NCI-H146 treated with DMSO at 0.1 percent for 48 hours (cell line): ENCODE data around the gene CMTM5.
"Not testable (repeated sequence)": the region's sequence is repeated elsewhere in the genome, so short reads cannot be mapped to it uniquely, and the experiment has no call there.

ENCODE experiments used
- DNase-seq: peaks from one replicate; lab custom pipeline; 2025; ENCODE audit not compliant: unreplicated experiment; lab: John Stamatoyannopoulos, UW

The CMTM5 gene

GRCh38 chr14:23396126-23396525 lies 19.3 kb downstream of the CMTM5 start:
- DNase-seq, result no peak

GRCh38 chr14:23396781-23397407 lies 20.0 kb downstream of the CMTM5 start:
- DNase-seq, result no peak

DNA sequence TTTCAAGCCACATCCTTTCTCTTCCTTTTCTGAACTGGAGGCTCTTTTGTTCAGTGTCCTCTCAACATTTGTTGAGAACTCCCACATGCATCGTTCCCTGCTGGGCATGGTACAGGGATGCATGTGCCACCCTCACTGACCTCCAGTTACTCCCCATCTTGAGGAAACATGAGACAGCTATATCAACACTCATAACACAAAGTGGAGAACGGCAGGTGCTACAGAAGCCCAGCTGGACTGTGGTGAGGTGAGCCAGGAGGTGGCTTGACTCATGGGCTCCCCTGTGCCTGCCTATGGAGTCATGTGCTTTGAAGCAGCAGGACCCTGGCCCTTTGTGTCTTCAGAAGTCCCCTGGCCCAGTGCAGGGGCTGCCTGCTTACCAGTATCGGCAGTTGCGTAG lies 21.5 kb downstream of the CMTM5 start:
- DNase-seq, result peak; percentile 35

DNA sequence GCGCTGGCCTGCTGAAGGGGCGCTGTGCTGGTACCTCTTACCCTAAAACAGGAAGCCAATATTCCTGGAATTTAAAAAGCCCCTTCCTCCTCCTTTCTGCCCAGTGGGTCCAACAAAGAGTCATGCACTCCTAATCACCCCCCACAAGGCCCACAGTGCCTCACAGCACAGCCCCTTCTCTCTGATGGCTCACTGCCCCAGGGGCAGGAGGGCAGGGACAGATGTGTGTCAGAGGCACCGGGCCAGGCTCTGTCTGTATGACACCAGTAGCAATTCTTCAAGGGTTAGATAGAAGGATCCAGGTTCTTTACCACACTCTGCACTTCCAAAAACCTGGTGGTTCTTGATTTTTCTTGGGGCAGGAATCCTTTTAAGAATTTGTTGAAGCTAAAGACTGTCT lies 22.3 kb downstream of the CMTM5 start:
- no peak for DNase-seq

- DNase-seq, result no peak
Measured at GRCh38 chr14:23399591-23399990, 22.7 kb downstream of the CMTM5 start.

DNA sequence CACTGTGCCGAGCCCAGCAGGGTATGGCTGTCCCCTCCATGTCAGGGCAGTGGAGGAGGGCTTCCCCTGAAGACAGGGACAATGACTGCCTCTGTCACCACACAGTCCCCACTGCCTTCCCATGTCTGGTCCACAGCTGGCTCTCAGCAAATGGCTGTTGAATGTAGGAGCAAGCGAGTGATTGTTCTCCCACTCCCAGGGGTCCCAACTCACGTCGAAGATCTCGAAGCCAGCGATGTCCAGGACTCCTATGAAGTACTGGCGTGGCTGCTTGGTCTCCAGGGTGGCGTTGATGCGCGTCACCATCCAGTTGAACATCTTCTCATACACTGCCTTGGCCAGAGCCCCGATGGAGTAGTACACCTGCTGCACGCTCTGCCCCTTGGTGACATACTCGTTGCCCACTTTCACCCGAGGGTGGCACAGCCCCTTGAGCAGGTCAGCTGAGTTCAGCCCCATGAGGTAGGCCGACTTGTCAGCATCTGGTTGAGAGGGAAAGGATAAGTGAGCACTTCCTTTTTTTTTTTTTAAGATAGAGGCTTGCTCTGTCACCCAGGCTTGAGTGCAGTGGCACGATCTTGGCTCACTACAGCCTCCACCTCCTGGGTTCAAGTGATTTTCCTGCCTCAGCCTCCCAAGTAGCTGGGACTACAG lies 23.8 kb downstream of the CMTM5 start:
- DNase-seq, result not testable (repeated sequence)

DNA sequence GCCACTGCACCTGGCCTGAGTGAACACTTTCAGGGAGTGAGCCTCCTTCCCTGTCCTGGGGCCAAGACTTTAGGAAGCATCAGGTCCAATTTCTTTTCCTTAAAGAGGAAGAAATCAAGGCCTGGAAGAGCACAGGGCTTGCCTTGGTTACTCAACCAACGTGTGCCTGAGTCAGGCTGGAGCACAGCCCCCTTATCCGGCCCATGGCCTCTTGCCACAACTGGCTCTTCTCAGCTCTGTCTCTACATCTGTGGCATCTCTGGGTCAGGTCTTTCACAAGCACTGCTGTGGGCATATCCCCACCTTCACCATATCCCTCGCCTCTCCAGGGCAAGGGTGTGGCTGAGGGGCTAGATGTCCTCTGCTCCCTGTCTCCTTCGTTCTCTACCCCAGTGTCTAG lies 24.4 kb downstream of the CMTM5 start:
- DNase-seq, result no peak

DNA sequence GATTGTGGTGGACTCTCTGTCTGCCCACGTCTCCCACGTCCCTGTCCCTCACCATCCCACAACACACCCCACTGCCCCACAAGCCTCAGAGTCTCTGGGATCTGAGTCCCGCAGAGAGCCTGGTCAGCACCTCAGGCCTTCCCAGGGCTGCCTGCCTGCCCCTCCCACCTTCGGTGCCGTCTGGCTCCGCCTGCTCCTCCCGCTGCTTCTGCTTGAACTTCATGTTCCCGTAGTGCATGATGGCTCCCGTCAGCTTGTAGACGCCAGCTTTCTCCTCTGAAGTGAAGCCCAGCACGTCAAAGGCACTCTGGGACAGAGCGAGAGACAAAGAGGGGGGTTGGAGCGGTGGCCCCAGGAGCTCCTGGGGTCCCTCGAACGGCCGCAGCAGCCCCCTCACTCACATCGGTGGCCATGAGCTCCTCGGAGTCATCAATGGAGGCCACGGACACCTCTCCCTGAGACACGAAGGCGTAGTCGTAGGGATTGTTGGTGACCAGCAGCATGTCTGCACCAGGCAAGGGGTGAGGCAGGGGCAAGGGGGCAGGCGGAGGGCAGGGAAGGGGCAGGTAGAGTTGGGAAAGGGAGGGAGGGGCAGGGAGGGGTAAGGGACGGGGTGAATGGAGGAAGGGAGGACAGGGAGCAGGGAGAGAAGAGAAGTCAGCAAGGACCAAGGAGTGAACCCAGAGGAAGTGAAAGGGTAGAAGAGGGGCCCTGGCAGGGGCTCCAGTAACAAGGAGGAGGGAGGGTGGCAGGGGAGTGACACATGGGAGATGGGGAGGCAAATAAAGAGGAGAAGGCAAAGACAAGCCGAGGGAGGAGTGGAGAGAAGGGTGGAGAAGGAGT lies 25.7 kb downstream of the CMTM5 start:
- DNase-seq, result no peak

- no peak for DNase-seq
Measured at GRCh38 chr14:23403139-23403438, 26.2 kb downstream of the CMTM5 start.

- DNase-seq, result no peak
Measured at GRCh38 chr14:23403908-23404307, 27.1 kb downstream of the CMTM5 start.

- no peak for DNase-seq
Measured at GRCh38 chr14:23404331-23404900, 27.6 kb downstream of the CMTM5 start.

GRCh38 chr14:23405096-23405495 lies 28.2 kb downstream of the CMTM5 start:
- no peak for DNase-seq

DNA sequence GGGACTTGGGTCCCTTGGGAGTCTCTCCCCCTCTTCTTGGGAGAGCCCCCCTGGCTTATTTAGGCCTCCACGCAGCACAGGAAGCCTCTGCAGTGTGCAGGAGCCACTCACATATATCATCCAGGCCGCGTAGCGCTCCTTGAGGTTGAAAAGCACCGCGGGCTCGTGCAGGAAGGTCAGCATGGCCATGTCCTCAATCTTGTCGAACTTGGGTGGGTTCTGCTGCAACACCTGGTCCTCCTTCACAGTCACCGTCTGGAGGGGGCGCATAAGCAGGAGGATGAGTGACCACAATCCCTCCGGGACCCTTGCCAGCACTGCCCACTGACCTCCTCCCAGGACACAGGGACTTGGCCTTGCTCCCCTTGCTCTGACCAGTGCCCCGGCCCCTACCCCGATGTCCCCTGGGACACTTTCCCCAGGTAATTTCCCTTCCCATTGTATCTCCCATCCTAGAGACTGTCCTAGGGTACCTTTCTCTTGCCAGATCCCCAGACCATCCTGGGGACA lies 28.7 kb downstream of the CMTM5 start:
- DNase-seq, result no peak

DNA sequence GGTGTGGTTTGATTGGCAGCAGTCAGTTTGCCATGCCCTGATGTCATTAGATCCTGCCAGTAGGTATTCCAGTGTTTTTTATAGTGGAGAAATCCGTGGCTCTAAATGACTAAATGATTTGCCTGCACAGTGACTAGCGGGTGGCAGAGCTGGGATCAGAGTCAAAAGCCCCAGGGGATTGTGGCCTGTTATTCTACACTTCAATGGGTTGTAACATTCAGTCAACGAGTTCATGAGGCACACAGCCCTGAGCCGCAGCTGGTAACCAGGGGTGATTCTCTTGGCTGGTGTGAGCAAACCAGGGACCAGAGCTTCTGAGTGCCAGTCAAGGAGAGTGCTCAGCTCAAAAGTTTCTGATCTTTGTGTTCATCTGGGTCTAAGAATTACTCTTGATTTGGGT lies 29.4 kb downstream of the CMTM5 start:
- no peak for DNase-seq

GRCh38 chr14:23406725-23407355 lies 30.0 kb downstream of the CMTM5 start:
- no peak for DNase-seq

- no peak for DNase-seq
Measured at GRCh38 chr14:23407516-23408306, 30.9 kb downstream of the CMTM5 start, which contains the start of gene MYH6. Gene MYH6, minus strand, starts transcription at chr14:23408273. Its CDS starts 1,050 bp downstream, at chr14:23407223.

DNA sequence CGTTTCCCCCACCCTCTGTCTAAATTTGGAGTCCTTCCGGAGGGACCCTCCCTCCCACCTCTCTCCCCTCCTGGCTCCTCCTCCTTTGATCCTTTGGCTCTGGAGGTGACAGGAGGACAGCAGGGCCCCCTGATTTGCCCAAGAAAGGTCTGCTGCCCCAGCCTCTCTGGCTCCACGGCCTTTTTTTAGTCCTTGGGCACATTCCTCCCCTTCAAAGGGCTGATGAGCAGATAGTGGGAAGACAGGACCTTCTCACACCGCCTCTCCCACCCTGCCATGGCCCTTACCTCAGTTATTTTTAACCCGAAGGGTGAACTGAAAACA lies 31.4 kb downstream of the CMTM5 start:
- no peak for DNase-seq

DNA sequence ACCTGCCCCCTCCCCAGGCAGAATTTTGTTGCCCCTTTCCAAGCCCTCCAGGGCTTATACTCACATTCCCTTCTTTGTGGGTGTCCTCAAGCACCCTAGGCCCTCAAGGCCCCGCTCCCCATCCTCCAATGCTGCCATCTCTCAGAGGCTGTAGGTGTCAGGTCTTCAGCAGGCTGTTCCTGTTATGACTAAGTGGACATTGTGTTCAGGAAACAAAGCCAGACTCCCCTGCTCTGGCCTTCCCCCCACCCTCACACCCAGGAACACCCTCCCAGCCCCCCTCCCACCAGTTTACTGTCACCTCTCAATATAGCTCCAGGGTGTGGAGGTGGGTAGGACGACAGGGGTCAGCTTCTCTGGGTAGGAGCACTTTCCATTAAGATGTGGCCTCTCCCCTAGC lies 32.6 kb downstream of the CMTM5 start:
- no peak for DNase-seq

- DNase-seq, result no peak
Measured at GRCh38 chr14:23409966-23410635, 33.3 kb downstream of the CMTM5 start.
